H9 (cell line): Measurements from ENCODE around the gene GLB1L3. TPM values are rescaled to one million over a fixed set of nuclear protein-coding genes. Genes with fewer than 3 reads are reported as not detected.

ENCODE experiments used
- DNase-seq: peaks from one replicate; pipeline ENCODE4 v3.0.0-alpha.2; 2017
- H2AFZ ChIP-seq: one replicate; pipeline ENCODE4 v1.6.1; 2013; ENCODE audit warnings: mild to moderate bottlenecking, low read length, control low read depth, moderate library complexity
- H2AK5ac ChIP-seq: 2 replicates; pipeline ENCODE4 v1.6.1; 2013; ENCODE audit warnings: low read length, control low read depth, mixed read lengths; ENCODE audit not compliant: insufficient read length
- H2BK120ac ChIP-seq: one replicate; pipeline ENCODE4 v1.6.1; 2013; ENCODE audit warnings: low read depth, mild to moderate bottlenecking, low read length, control low read depth, inconsistent platforms; ENCODE audit not compliant: poor library complexity, severe bottlenecking
- H2BK12ac ChIP-seq: 2 replicates; pipeline ENCODE4 v1.6.1; 2013; ENCODE audit warnings: low read length, control low read depth, mixed read lengths, low read depth; ENCODE audit not compliant: insufficient read length
- H2BK15ac ChIP-seq: 2 replicates; pipeline ENCODE4 v1.6.1; 2013; ENCODE audit warnings: low read depth, low read length, control low read depth
- H2BK20ac ChIP-seq: one replicate; pipeline ENCODE4 v1.6.1; 2013; ENCODE audit warnings: low read depth, mild to moderate bottlenecking, low read length, control low read depth, inconsistent platforms; ENCODE audit not compliant: poor library complexity, severe bottlenecking
- H2BK5ac ChIP-seq: 2 replicates; pipeline ENCODE4 v1.6.1; 2013; ENCODE audit warnings: low read length, control low read depth, mixed read lengths; ENCODE audit not compliant: insufficient read length
- H3K14ac ChIP-seq: 2 replicates; pipeline ENCODE4 v1.6.1; 2013; ENCODE audit warnings: low read length, control low read depth; ENCODE audit not compliant: insufficient read depth
- H3K18ac ChIP-seq: 2 replicates; pipeline ENCODE4 v1.6.1; 2013; ENCODE audit warnings: low read depth, mild to moderate bottlenecking, mixed read lengths, low read length, control low read depth; ENCODE audit not compliant: insufficient read length
- H3K23ac ChIP-seq: 2 replicates; pipeline ENCODE4 v1.6.1; 2013; ENCODE audit warnings: low read length, control low read depth, mixed read lengths, low read depth; ENCODE audit not compliant: insufficient read length
- H3K23me2 ChIP-seq: 2 replicates; pipeline ENCODE4 v1.6.1; 2013; ENCODE audit warnings: low read depth, mild to moderate bottlenecking, mixed read lengths, low read length, control low read depth; ENCODE audit not compliant: insufficient read length, poor library complexity, severe bottlenecking
- H3K27ac ChIP-seq: 2 replicates; pipeline ENCODE4 v1.5.1; 2013; ENCODE audit warnings: low read length, control low read depth, mixed read lengths, low read depth; ENCODE audit not compliant: insufficient read length
- H3K27me3 ChIP-seq: 2 replicates; pipeline ENCODE4 v1.6.1; 2013; ENCODE audit warnings: low read length, control low read depth, inconsistent platforms; ENCODE audit not compliant: insufficient read depth
- H3K4ac ChIP-seq: 2 replicates; pipeline ENCODE4 v1.6.1; 2013; ENCODE audit warnings: low read depth, mild to moderate bottlenecking, control low read depth, inconsistent platforms, low read length, moderate library complexity
- H3K4me1 ChIP-seq: 2 replicates; pipeline ENCODE4 v1.6.1; 2013; ENCODE audit warnings: low read length, control low read depth, inconsistent platforms; ENCODE audit not compliant: insufficient read depth
- H3K4me2 ChIP-seq: 2 replicates; pipeline ENCODE4 v1.6.1; 2013; ENCODE audit warnings: low read length, control low read depth, mixed read lengths; ENCODE audit not compliant: insufficient read length, insufficient read depth
- H3K56ac ChIP-seq: 2 replicates; pipeline ENCODE4 v1.6.1; 2013; ENCODE audit warnings: low read depth, mild to moderate bottlenecking, mixed read lengths, low read length, control low read depth; ENCODE audit not compliant: insufficient read length
- H3K79me1 ChIP-seq: 2 replicates; pipeline ENCODE4 v1.6.1; 2013; ENCODE audit warnings: low read depth, mild to moderate bottlenecking, moderate library complexity, low read length, control low read depth, inconsistent platforms; ENCODE audit not compliant: insufficient read depth, poor library complexity, severe bottlenecking
- H3K79me2 ChIP-seq: 2 replicates; pipeline ENCODE4 v1.6.1; 2013; ENCODE audit warnings: low read length, control low read depth, inconsistent platforms; ENCODE audit not compliant: insufficient read depth
- H3K9ac ChIP-seq: 2 replicates; pipeline ENCODE4 v1.6.1; 2013; ENCODE audit warnings: low read length, control low read depth, mixed read lengths; ENCODE audit not compliant: insufficient read length; ENCODE audit errors: extremely low read depth
- H3K9me3 ChIP-seq: one replicate; pipeline ENCODE4 v1.6.1; 2013; ENCODE audit warnings: low read depth, low read length, inconsistent platforms; ENCODE audit not compliant: control insufficient read depth
- H3T11ph ChIP-seq: one replicate; pipeline ENCODE4 v1.6.1; 2013; ENCODE audit warnings: mild to moderate bottlenecking, low read length, control low read depth, inconsistent platforms
- H4K20me1 ChIP-seq: one replicate; pipeline ENCODE4 v1.6.1; 2013; ENCODE audit not compliant: control insufficient read depth, insufficient read length, insufficient read depth
- H4K5ac ChIP-seq: 2 replicates; pipeline ENCODE4 v1.6.1; 2013; ENCODE audit warnings: low read depth, mild to moderate bottlenecking, mixed read lengths, low read length, control low read depth; ENCODE audit not compliant: insufficient read length
- H4K8ac ChIP-seq: replicated peaks from 2 replicates; pipeline ENCODE4 v1.6.1; 2013; ENCODE audit warnings: low read length, control low read depth, mixed read lengths, low read depth; ENCODE audit not compliant: insufficient read length
- H4K91ac ChIP-seq: 2 replicates; pipeline ENCODE4 v1.6.1; 2013; ENCODE audit warnings: low read depth, mild to moderate bottlenecking, moderate library complexity, mixed read lengths, low read length, control low read depth; ENCODE audit not compliant: insufficient read length
- H3K27ac Mint-ChIP-seq, 3 experiments: 2 replicates in 2 of 3; 3 replicates in 1 of 3; pipeline ENCODE4 v1.8.0; 2020 to 2021; ENCODE audit warnings: mixed read lengths in 3 of 3, mild to moderate bottlenecking in 1 of 3, moderate library complexity in 1 of 3
- H3K27me3 Mint-ChIP-seq: 2 replicates; pipeline ENCODE4 v1.8.0; 2021; ENCODE audit warnings: low read depth, mild to moderate bottlenecking, moderate library complexity, mixed read lengths
- H3K36me3 Mint-ChIP-seq, 3 experiments: 2 replicates in 2 of 3; 3 replicates in 1 of 3; pipeline ENCODE4 v1.8.0; 2020 to 2021; ENCODE audit warnings: low read depth in 3 of 3, mixed read lengths in 3 of 3; ENCODE audit not compliant: insufficient read depth in 1 of 3
- H3K4me1 Mint-ChIP-seq, 2 experiments: 2 replicates each; pipeline ENCODE4 v1.8.0; 2020; ENCODE audit warnings: mixed read lengths in 2 of 2
- H3K4me3 Mint-ChIP-seq, 2 experiments: 2 replicates in 1 of 2; 3 replicates in 1 of 2; pipeline ENCODE4 v1.8.0; 2020 to 2021; ENCODE audit warnings: mild to moderate bottlenecking in 2 of 2, mixed read lengths in 2 of 2, moderate library complexity in 1 of 2
- H3K9me3 Mint-ChIP-seq, 2 experiments: 2 replicates in 1 of 2; 3 replicates in 1 of 2; pipeline ENCODE4 v1.8.0; 2020; ENCODE audit warnings: mild to moderate bottlenecking in 2 of 2, mixed read lengths in 2 of 2, moderate library complexity in 1 of 2
- CTCF ChIP-seq: fragments of 200-600 bp; sonication (generic); conservative IDR thresholded peaks from 3 replicates; pipeline ENCODE4 v1.8.0; 2021; ENCODE audit warnings: antibody characterized with exemption, mild to moderate bottlenecking
- WGBS: extraction: QIAGEN DNeasy Blood & Tissue Kit; methylation state at CpG from one replicate; pipeline ENCODE4 v1.1.7; 2013; ENCODE audit warnings: missing lambda C conversion rate, low lambda C conversion rate, mixed read lengths; ENCODE audit not compliant: insufficient read length; ENCODE audit errors: extremely low coverage; 5-methylcytosine and 5-hydroxymethylcytosine counted together
- total RNA-seq: library from RNA; stranded (reverse); gene quantifications from 2 replicates; pipeline ENCODE4 v1.2.1, GENCODE V29; 2021

The GLB1L3 gene
- total RNA-seq, 1 experiment from 2014 or later = 11.2 TPM

GRCh38 chr11:134313821-134314607 is 37.8 kb downstream of the GLB1L3 start:
- H3K9me3 Mint-ChIP-seq = peaks cover 0 to 3% of the 10 kb centered on the region in 2 experiments; a peak in 1 of 5 replicates
- Histone ChIP-seq H3K9ac (no peak overlapping the region), H2BK12ac (no peak overlapping the region), H3K56ac (no peak overlapping the region), H2BK15ac (no peak overlapping the region), H2BK120ac (no peak overlapping the region), H3T11ph (no peak overlapping the region), H3K18ac (no peak overlapping the region), H4K5ac (no peak overlapping the region), H3K23ac (no peak overlapping the region), H3K9me3 (peaks cover 5% of the 10 kb centered on the region), H2BK20ac (no peak overlapping the region), H3K27ac (no peak overlapping the region), H4K8ac (no peak overlapping the region), H3K79me2 (no peaks in the 10 kb centered on the region), H3K27me3 (no peaks in the 10 kb centered on the region), H3K4me1 (no peaks in the 10 kb centered on the region), H3K4me2 (no peak overlapping the region), H2AFZ (no peak overlapping the region), H3K23me2 (no peaks in the 10 kb centered on the region), H4K20me1 (no peaks in the 10 kb centered on the region), H3K79me1 (no peaks in the 10 kb centered on the region), H3K14ac (no peak overlapping the region), H3K4ac (no peak overlapping the region), H4K91ac (no peak overlapping the region), H2AK5ac (no peak overlapping the region), H2BK5ac (no peak overlapping the region)
- no peak overlapping the region for H3K27ac Mint-ChIP-seq
- TF ChIP-seq CTCF = no peak
- H3K36me3 Mint-ChIP-seq = peaks cover 22 to 40% (median 25%) of the 10 kb centered on the region in 3 experiments
- H3K27me3 Mint-ChIP-seq = no peaks in the 10 kb centered on the region; the same call in 1 of the 2 replicates
- WGBS = no CpG with 5 or more reads among the region's 9 CpGs
- DNase-seq = no peak
- peaks cover 0 to 2% of the 10 kb centered on the region in 2 experiments; a peak in 3 of 4 replicates for H3K4me1 Mint-ChIP-seq
- H3K4me3 Mint-ChIP-seq = no peak overlapping the region
